GM21786 (cell line): ENCODE measurements around the gene C5AR2.
"Not testable (repeated sequence)": the region's sequence is repeated elsewhere in the genome, so short reads cannot be mapped to it uniquely, and the experiment has no call there.

Experiments used
- ATAC-seq: cut with Tn5 transposase; IDR thresholded peaks from one replicate; pipeline ENCODE4 v1.9.1; 2021; ENCODE audit not compliant: unreplicated experiment

The C5AR2 gene

DNA sequence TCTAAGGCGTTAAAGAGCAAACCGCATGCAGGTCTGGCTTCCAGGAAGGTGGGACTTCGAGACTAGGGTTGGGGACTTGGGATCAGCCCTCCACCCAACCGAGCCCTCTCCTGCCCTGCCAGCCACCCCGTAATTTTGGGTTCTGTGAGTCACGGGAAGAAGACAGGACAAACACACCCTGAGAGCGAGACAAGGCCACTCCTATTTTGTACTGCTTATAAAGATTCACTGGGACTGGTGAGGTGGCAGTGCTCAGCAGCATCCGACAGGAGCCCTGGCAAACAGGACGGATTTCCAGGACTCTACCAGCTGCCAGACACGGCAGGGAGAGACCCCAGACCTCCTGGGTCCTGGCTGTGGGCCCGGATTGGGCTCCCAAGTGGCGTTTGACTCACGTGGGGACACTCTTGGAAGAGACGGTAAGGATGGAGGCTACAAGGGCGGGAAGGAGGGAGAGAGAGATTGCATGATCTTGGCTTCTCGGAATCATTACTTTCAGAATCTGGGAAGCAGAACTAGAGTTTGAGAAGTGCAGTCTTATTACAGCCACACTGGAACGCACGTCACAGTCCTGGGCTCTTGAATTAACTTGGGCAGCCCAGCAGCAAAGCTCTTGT lies at the start of gene C5AR2:
Gene C5AR2 (plus strand): TSS at position 245 of the 617 bp plus-strand sequence. CDS start 8,625 bp downstream, outside the sequence.
- ATAC-seq = no peak

DNA sequence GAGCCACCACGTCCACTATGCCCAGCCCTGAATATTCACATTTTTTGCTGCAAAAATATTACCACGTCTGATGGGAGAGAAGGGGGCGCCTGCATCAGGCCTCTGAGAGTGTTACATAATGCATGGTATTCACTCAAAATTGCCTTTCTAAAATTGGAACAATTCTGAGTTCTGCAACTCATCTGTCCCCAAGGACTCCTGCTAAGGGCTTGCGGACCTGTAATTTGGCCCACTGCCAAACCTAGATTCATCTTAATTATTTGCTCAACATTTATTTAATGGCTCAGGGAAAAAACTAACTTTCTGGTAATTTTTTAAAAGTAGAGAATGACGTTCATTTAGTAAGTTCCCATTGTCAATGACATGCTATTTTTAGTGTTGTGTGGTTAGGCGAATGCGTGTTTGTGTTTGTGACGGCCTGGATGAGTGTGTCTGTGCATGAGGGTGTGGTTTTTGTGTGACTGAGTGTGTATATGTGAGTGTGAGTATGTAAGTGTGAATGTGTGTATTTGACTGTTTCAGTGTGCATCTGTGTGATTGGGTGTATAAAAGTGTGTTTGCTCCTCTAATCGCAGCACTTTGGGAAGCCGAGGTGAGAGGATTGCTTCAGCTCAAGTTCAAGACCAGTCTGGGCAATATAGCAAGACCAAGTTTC lies 48.4 kb upstream of the C5AR2 start:
- ATAC-seq = no peak

DNA sequence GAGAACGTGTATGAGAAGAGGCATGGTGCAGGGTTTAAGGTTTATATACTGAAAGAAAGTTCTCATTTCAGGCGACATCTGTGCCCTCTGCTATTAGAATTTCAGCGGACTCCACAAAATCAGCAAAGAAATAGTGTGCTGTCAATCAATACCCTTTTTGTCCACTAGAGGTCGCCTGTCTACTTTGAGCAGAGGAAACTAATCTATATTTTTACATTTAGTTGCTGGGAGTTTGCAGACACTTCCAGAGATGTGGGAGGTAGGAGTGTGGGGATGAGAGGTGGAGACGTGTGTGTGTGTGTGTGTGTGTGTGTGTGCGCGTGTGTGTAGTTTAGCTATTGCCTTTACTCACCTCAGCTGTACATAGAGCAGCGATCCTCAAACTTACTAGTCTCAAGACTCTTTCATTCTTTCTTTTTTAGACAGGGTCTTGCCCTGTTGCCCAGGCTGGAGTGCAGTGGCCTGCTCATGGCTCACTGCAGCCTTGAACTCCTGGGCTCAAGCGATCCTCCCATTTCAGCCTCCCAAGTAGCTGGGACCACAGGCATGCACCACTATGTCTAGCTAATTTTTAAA lies 47.6 kb upstream of the C5AR2 start:
- ATAC-seq = no peak

DNA sequence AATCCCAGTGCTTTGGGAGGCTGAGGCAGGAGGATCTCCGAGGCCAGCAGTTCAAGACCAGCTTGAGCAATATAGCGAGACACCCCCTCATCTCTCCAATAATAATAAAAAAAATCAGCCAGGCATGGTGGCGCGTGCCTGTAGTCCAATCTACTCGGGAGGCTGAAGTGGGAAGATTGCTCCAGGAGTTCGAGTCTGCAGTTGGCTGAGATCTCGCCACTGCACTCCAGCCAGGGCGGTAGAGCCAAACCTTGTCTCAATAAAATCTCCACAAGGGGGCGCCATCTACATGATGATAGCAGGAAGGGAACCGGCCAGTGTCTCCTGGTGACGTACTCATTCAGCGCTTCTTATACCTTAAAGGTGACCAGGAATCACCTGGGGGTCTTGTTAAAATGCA lies 35.9 kb upstream of the C5AR2 start:
- no peak for ATAC-seq

DNA sequence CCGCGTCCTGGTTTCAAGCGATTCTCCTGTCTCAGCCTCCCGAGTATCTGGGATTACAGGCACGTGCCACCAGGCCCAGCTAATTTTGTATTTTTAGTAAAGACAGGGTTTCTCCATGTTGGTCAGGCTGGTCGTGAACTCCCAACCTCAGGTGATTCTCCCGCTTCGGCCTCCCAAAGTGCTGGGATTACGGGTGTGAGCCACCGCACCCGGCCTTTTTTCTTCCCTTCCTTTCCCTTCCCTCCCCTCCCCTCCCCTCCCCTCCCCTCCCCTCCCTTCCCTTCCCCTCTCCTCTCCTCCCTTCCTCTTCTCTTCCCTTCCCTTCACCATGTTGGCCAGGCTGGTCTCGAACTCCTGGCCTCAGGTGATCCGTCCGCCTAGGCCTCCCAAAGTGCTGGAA lies 31.1 kb upstream of the C5AR2 start:
- ATAC-seq = not testable (repeated sequence)

DNA sequence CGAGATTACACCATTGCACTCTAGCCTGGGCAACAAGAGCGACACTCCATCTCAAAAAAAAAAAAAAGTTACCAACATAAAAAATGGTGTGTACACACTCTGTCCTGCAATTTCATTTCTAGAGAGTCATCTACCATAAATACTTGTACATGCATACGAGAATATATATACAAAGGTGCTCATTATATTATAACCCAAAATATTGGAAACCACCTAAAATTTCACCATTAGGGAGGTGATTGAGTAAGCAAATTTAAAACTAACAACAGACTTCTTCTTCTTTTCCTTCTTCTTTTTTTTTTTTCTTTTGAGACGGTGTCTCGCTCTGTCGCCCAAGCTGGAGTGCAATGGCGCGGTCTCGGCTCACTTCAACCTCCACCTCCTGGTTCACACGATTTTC lies 29.7 kb upstream of the C5AR2 start:
- ATAC-seq = no peak

DNA sequence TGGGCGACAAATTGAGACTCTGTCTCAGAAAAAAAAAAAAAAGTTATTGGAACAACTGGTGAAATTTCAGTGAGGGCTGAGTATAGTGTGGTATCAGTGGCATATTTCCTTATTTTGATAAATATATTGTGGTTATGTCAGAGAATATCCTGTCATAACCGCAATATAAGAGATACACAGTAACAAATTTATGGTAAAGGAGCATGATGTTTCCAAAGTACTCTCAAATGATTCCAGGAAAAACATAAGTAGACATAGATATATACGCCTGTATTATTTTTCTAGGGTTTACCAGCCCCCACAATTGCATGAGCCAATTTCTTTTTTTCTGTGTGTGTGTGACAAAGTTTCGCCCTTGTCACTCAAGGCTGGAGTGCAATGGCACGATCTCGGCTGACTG lies 28.0 kb upstream of the C5AR2 start:
- ATAC-seq = no peak

DNA sequence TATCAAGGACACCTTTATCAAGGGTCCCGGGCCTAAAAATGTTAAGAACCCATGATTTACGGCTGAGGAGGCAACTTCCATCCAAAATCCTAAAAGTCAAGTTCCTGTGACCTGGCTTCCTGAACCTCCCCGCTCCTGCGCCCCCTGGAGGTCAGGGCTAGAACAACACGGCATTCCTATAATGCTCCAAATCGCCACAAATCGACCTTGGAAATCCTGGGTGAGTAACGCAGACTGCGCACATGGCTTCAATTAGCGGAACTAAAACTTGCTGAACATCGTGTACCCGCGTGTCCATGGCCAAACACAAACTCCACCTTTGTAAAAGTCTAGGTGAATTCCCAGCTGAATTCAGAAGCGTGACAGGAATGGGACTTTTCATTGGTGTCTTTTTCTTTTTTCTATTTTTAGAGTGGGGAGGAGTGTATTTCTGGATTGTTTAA lies 26.6 kb upstream of the C5AR2 start:
- ATAC-seq = no peak

DNA sequence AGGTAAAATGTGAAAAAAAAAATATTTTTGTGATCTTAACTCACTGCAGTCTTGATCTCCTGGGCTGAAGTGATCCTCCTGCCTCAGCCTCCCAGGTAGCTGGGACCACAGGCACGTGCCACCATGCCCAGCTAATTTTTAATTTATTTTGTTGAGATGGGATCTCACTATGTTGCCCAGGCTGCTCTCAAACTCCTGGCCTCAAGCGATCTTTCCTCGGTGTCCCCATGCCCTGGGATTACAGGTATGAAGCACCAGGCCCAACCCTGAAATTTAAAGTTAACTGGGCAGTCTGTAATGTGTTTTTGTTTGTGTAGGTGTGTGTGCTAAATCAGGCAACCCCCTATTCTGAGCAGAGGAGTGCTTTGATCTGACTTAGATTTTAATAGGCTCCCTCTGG lies 25.7 kb upstream of the C5AR2 start:
- ATAC-seq = no peak

DNA sequence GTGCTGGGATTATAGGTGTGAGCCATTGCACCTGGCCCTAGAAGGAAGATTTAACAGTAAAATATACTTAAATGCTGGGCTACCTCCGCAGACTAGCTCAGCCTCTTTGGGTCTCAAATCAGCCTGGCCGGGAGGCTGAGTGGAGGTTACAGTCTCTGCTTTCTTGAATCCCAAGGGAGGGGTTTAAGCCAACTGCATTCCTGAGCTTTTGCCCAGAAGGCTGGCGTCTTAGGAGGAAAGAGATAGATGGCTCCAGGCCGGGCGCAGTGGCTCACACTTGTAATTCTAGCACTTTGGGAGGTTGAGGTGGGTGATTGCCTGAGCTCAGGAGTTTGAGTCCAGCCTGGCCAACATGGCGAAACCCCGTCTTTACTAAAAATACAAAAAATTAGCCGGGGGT lies 22.9 kb upstream of the C5AR2 start:
- no peak for ATAC-seq

DNA sequence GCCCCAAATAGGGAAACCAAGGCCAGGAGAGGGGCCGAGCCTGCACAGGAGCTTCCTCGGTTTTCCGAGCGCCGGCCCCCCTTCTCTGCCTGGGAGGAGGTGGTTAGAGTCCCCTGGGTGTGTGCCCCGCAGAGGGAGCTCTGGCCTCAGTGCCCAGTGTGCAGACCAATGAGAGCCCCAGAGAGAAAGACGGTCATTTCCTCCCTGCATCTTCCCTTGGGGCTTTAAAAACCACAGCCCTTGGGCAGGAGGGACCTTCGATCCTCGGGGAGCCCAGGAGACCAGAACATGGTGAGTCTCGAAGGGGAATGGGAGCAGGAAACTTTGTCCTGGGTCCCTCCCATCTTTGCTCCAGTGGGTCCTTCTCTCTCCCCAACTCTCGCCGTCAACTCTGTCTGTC lies 22.4 kb upstream of the C5AR2 start, which contains the start of gene C5AR1:
Gene C5AR1 (plus strand): TSS at position 254 of the 400 bp plus-strand sequence. CDS start 35 bp downstream, at position 289.
- no peak for ATAC-seq

DNA sequence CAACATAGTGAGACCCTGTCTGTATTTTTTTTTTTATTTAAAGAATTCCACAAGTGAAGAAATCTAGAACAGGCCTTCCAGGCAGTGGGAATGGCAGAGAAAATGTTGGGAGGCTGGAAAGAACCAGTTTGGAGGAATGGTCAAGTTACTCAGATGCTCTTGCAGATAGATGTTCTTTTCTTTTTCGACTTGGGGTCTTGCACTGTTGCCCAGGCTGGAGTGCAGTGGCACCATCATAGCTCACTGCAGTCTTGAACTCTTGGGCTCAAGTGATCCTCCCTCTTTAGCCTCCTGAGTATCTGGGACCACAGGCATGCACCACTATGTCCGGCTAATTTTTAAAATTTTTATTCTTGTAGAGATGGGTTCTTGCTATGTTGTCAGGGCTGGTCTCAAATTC lies 21.7 kb upstream of the C5AR2 start:
- no peak for ATAC-seq

DNA sequence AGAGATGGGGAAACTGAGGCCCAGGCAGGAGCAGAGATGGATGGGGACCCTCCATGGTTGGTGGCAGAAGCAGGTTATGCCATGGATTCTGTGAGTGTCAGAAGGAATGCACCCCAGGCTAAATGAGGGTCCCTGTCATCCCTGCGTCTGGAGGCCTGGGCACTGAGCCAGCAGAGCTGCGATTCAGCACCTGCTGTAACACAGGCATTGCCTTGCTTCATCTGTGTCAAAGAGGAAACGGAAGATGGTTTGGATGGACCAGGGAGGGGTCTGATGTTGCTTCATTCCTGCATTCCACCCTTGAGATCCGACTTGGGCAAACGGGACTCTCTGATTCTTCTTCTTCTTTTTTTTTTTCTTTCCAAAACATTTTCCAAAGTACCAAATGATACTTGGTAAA lies 21.2 kb upstream of the C5AR2 start:
- ATAC-seq = no peak

DNA sequence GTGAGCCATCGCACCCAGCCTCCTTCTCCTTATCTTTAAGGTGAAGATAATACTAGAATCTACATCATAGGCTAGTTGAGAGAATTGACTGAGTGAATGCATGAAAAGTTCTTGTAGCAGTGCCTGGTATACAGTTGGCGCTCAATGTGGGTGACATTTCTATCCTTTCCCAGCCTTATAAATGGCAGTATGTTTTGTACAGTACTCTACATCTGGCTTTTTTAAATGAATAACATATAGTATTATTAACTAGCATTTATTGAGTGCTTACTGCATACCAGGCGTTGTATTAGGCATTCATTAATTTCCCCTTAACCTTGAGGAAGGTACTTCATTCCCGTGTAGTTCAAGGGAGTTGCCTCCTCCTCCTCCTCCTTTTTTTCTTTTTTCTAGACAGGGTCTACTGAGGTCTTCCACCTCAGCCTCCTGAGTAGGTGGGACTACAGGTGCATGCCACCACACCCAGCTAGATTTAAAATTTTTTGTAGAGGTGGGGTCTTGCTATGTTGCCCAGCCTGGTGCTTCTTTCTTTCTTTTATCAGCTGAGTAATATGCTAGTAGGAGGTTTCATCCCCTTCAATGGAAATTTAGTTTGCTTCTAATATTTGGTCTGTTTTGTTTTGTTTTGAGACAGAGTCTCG lies 19.5 kb upstream of the C5AR2 start:
- no peak for ATAC-seq

DNA sequence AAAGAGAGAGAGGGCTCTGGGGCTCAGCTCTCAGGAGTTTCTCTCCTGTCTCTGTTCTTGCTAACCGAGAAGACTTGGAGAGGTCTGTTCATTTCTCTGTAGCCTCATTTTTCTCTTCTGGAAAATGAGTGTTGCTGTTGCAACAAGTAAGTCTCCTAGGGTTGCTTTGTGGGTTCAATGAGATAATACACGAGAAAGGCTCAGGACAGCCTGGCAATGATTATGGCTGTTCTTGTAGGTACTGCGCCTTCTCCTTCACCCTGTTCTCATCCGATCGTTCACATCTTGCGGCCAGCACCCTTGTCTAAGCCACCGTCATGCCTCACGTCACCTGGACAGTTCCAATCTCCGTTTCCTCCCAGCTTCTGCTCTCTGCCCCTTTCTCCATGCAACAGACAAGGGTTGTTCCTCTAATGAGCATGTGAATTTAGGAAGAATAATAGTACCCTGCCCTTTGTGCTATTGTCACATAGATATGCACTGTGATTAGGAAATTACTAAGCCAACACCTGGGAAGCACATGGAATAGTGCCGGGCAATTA lies 18.1 kb upstream of the C5AR2 start:
- no peak for ATAC-seq

DNA sequence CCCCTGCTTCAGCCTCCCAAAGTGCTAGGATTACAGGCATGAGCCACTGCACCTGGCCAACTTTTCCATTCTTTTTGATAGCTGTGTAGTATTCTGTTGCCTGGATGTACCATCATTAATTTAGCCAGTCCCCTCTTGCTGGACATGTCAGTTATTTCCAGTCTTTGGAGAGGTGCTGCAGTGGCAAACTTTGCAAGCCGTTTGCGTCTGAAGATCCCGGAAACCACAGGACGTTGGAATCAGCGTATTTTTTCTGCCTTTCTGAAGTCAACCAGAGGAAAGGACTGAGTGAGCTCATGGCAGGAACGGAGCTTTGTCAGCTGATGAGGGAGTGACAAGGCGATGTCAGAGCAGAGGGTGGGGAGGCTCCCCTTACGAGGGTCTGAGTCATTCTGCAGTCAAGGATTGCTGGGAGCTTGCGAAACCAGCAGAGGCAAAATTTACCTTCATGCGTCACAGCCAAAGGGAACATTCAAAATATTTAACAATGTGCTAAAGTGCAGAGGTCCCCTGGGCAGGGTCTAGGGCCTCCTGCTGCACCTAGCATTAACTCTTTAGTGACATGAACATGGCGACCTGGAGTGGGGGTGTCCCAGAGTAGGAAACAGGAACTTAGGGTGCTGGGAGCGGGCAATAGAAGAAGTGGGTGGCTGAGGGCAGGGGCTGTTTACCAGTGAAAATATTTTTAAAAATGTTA lies 16.7 kb upstream of the C5AR2 start:
- no peak for ATAC-seq

DNA sequence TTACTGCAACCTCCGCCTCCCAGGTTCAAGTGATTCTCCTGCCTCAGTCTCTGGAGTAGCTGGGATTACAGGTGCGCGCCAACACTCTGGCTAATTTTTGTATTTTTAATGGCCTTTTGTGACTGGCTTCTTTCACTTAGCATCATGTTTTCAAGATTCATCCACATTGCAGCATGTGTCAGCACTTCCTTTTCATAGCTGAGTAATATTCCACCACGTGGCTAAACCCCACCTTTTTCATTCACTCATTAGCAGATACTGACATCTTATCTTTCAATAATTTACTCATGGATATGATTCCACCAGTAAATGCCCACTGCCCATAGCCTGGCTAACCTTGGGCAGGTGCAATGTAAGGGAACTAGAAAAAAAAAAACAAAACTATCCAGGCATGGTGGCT lies 15.5 kb upstream of the C5AR2 start:
- no peak for ATAC-seq

DNA sequence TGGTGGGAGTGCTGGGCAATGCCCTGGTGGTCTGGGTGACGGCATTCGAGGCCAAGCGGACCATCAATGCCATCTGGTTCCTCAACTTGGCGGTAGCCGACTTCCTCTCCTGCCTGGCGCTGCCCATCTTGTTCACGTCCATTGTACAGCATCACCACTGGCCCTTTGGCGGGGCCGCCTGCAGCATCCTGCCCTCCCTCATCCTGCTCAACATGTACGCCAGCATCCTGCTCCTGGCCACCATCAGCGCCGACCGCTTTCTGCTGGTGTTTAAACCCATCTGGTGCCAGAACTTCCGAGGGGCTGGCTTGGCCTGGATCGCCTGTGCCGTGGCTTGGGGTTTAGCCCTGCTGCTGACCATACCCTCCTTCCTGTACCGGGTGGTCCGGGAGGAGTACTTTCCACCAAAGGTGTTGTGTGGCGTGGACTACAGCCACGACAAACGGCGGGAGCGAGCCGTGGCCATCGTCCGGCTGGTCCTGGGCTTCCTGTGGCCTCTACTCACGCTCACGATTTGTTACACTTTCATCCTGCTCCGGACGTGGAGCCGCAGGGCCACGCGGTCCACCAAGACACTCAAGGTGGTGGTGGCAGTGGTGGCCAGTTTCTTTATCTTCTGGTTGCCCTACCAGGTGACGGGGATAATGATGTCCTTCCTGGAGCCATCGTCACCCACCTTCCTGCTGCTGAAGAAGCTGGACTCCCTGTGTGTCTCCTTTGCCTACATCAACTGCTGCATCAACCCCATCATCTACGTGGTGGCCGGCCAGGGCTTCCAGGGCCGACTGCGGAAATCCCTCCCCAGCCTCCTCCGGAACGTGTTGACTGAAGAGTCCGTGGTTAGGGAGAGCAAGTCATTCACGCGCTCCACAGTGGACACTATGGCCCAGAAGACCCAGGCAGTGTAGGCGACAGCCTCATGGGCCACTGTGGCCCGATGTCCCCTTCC lies 11.8 kb upstream of the C5AR2 start:
- ATAC-seq = no peak

DNA sequence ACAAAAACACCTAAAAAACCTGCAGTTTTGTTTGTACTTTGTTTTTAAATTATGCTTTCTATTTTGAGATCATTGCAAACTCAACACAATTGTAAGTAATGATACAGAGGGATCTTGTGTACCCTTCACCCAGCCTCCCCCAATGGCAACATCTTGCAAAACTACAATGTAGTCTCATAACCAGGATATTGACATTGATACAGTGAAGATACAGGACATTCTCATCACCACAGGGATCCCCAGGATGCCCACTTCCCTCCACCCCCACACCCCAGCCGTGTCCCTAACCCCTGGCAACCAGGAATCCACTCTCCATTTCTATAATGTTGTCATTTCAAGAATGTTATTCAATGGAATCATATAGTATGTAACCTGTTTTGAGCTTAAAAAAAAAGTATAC lies 10.3 kb upstream of the C5AR2 start:
- ATAC-seq = no peak

DNA sequence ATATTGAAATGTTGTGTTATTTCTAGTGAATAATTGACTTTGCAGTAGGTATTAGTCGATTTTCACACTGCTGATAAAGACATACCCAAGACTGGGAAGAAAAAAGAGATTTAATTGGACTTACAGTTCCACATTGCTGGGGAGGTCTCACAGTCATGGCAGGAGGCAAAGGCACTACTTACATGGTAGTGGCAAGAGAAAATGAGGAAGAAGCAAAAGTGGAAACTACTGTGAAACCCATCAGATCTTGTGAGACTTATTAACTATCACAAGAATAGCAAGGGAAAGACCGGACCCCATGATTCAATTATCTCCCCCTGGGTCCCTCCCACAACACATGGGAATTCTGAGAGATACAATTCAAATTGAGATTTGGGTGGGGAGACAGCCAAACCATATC lies 9.9 kb upstream of the C5AR2 start:
- no peak for ATAC-seq
